ENCODE measurements around the gene MSX1. TPM values are rescaled to one million over a fixed set of nuclear protein-coding genes. Genes with fewer than 3 reads are reported as not detected.

The MSX1 gene
- total RNA-seq, 4 donors from 2014 or later = not detected

- no peak for DNase-seq
- H3K36me3 ChIP-seq = no peaks in the 10 kb centered on the region
- no peak overlapping the region for H3K27ac ChIP-seq
- no peaks in the 10 kb centered on the region for H3K9me3 ChIP-seq
- TF ChIP-seq, protein P1, sequence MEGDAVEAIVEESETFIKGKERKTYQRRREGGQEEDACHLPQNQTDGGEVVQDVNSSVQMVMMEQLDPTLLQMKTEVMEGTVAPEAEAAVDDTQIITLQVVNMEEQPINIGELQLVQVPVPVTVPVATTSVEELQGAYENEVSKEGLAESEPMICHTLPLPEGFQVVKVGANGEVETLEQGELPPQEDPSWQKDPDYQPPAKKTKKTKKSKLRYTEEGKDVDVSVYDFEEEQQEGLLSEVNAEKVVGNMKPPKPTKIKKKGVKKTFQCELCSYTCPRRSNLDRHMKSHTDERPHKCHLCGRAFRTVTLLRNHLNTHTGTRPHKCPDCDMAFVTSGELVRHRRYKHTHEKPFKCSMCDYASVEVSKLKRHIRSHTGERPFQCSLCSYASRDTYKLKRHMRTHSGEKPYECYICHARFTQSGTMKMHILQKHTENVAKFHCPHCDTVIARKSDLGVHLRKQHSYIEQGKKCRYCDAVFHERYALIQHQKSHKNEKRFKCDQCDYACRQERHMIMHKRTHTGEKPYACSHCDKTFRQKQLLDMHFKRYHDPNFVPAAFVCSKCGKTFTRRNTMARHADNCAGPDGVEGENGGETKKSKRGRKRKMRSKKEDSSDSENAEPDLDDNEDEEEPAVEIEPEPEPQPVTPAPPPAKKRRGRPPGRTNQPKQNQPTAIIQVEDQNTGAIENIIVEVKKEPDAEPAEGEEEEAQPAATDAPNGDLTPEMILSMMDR (IDR thresholded peaks at IDR 0.05) = no peak
- no peak for TF ChIP-seq POLR2A (IDR thresholded peaks at IDR 0.05)
- H3K27me3 ChIP-seq = peaks cover 0 to 69% of the 10 kb centered on the region in 2 donors
- no peak overlapping the region for H3K4me3 ChIP-seq
- peaks cover 0 to 13% (median 0%) of the 10 kb centered on the region in 4 donors for H3K4me1 ChIP-seq
These were observed 11.7 kb downstream of the MSX1 start for GRCh38 chr4:4871242-4871572.

DNA sequence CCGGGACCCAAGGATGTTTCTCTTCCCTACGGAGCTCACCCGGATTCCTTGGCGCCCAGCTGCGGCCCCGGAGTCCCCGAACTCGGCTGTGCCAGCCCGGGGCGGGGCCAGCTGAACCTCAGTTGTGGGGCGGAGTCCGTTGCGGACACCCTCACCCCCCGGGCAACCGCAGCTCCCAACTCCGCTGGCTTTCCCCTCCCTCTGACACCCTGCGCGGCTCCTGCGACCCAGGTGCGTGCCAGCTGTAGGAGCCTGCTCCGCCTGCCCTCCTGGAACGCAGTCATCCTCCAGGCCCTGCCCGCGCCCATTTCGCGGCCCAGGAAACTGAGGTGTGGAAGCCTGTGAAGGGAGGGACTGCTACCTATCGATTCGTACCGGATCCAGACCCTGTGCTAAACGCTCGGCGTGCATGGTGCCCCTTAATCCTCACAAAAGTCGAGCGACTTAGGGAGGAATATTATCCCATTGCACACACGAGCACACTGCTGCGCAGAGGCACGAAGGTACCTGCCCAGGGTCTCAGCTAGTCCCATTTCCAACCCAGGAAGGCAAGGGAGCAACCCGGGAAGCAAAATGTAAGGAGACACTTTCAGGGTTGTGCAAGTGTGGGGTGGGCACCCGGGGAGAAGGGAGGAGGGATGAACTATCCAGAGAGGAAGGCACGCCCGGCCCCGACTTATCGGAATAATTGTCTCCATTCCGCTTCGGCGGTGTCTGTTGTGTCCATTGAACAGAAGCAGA lies 12.3 kb downstream of the MSX1 start:
- DNase-seq = no peak
- peaks cover 0 to 63% of the 10 kb centered on the region in 2 donors for H3K27me3 ChIP-seq
- no peak overlapping the region for H3K4me3 ChIP-seq
- H3K27ac ChIP-seq = no peak overlapping the region
- no peak for TF ChIP-seq POLR2A (IDR thresholded peaks at IDR 0.05)
- TF ChIP-seq, protein P1 (IDR thresholded peaks at IDR 0.05) = no peak
- H3K36me3 ChIP-seq = no peaks in the 10 kb centered on the region
- H3K4me1 ChIP-seq = peaks cover 0 to 8% (median 0%) of the 10 kb centered on the region in 4 donors
- no peaks in the 10 kb centered on the region for H3K9me3 ChIP-seq

DNA sequence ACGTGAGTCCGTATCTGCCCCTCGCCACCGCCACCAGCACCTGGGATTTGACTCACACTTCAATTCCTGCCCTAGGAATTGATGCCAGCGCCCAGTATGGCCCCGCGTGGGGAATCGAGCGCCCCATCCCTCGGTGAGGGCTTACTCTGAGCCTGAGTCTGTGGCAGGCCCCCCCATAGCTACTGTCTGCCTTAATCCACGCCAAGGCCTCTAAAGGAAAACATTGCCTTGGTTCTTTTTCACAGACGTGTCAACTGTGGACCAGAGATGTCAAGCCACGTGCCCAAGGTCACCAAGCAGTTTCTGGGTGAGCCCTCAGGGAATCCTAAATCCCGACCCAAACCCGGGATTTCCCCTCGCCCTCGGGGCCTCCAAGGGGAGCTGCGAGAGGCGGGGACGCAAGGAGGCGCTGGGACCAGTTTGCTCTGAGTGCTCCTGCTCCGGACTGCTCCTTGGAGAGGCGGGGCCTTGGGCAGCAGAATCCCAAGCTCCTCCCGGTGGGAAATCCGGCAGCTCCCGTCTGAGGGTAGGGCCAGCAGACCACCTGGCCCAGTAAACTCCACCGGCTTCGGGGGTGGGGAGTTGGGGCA lies 12.9 kb downstream of the MSX1 start:
- H3K9me3 ChIP-seq = no peaks in the 10 kb centered on the region
- H3K4me1 ChIP-seq = peaks cover 0 to 1% (median 0%) of the 10 kb centered on the region in 4 donors
- no peaks in the 10 kb centered on the region for H3K36me3 ChIP-seq
- no peak for DNase-seq
- TF ChIP-seq, protein P1 (IDR thresholded peaks at IDR 0.05) = no peak
- no peak for TF ChIP-seq POLR2A (IDR thresholded peaks at IDR 0.05)
- no peak overlapping the region for H3K27ac ChIP-seq
- peaks cover 0 to 57% of the 10 kb centered on the region in 2 donors for H3K27me3 ChIP-seq
- no peak overlapping the region for H3K4me3 ChIP-seq

- Histone ChIP-seq H3K4me3 (no peak overlapping the region), H3K9me3 (no peaks in the 10 kb centered on the region), H3K4me1 (no peaks in the 10 kb centered on the region), H3K27me3 (peaks cover 0 to 54% of the 10 kb centered on the region in 2 donors), H3K27ac (no peak overlapping the region), H3K36me3 (no peaks in the 10 kb centered on the region)
- no peak for TF ChIP-seq POLR2A (IDR thresholded peaks at IDR 0.05)
- TF ChIP-seq, protein P1 (IDR thresholded peaks at IDR 0.05) = no peak
- DNase-seq = no peak
These were observed 13.7 kb downstream of the MSX1 start for GRCh38 chr4:4873203-4873602.

DNA sequence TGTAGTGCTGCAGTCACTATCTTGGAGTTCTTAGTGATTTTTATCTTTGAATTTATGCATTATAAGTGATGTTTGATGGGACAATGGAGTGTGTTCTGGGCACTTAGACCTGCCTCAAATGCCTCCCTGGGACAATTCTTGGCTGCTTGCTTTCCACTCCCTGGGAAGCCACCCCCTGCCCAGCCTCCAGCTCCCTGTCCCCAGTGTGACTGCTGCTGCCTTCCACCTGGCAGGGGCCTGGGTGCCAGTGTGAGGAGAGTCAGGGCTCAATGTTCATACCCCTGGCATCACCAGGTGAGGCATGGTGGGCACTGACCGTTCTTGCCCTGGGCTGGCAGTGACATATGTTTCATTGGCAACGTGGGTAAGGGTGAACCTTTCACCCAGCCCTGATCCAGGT lies 14.8 kb downstream of the MSX1 start:
- no peak overlapping the region for H3K4me3 ChIP-seq
- H3K27me3 ChIP-seq = peaks cover 0 to 45% of the 10 kb centered on the region in 2 donors
- TF ChIP-seq, protein P1 (IDR thresholded peaks at IDR 0.05) = no peak
- TF ChIP-seq POLR2A (IDR thresholded peaks at IDR 0.05) = no peak
- no peaks in the 10 kb centered on the region for H3K9me3 ChIP-seq
- H3K4me1 ChIP-seq = no peaks in the 10 kb centered on the region
- no peak for DNase-seq
- H3K27ac ChIP-seq = no peak overlapping the region
- H3K36me3 ChIP-seq = no peaks in the 10 kb centered on the region
